ENCODE data around the gene PCSK6. TPM values are rescaled to one million over a fixed set of nuclear protein-coding genes. Genes with fewer than 3 reads are reported as not detected.

Gene PCSK6
- total RNA-seq, 1 donor from 2014 or later: 5.4 TPM

GRCh38 chr15:101394056-101394630, 95.4 kb downstream of the PCSK6 start:
- Mint-ChIP-seq H3K36me3 (ENCODE audit: low read depth) (no peaks in the 10 kb centered on the region), H3K4me3 (no peak overlapping the region), H3K4me1 (no peaks in the 10 kb centered on the region), H3K27me3 (ENCODE audit: low read depth) (no peaks in the 10 kb centered on the region), H3K27ac (ENCODE audit: unreplicated experiment) (no peak overlapping the region), H3K9me3 (no peaks in the 10 kb centered on the region)
- no peak for DNase-seq (ENCODE audit: low read depth, low spot score)
- TF ChIP-seq CTCF (conservative IDR thresholded peaks at IDR 0.05): no peak

- no peak overlapping the region for H3K4me3 Mint-ChIP-seq
- H3K27ac Mint-ChIP-seq (ENCODE audit: unreplicated experiment): no peak overlapping the region
- H3K27me3 Mint-ChIP-seq (ENCODE audit: low read depth): no peaks in the 10 kb centered on the region
- TF ChIP-seq CTCF (conservative IDR thresholded peaks at IDR 0.05): no peak
- DNase-seq (ENCODE audit: low read depth, low spot score): no peak
- no peaks in the 10 kb centered on the region for H3K4me1 Mint-ChIP-seq
- no peaks in the 10 kb centered on the region for H3K9me3 Mint-ChIP-seq
- H3K36me3 Mint-ChIP-seq (ENCODE audit: low read depth): no peaks in the 10 kb centered on the region
Observed at GRCh38 chr15:101393172-101393571, 96.3 kb downstream of the PCSK6 start.

- H3K36me3 Mint-ChIP-seq (ENCODE audit: low read depth): no peaks in the 10 kb centered on the region
- H3K27ac Mint-ChIP-seq (ENCODE audit: unreplicated experiment): no peak overlapping the region
- H3K9me3 Mint-ChIP-seq: no peaks in the 10 kb centered on the region
- no peaks in the 10 kb centered on the region for H3K4me1 Mint-ChIP-seq
- no peaks in the 10 kb centered on the region for H3K27me3 Mint-ChIP-seq (ENCODE audit: low read depth)
- DNase-seq (ENCODE audit: low read depth, low spot score): no peak
- no peak overlapping the region for H3K4me3 Mint-ChIP-seq
- TF ChIP-seq CTCF (conservative IDR thresholded peaks at IDR 0.05): no peak
Observed at GRCh38 chr15:101391981-101392640, 97.4 kb downstream of the PCSK6 start.

DNA sequence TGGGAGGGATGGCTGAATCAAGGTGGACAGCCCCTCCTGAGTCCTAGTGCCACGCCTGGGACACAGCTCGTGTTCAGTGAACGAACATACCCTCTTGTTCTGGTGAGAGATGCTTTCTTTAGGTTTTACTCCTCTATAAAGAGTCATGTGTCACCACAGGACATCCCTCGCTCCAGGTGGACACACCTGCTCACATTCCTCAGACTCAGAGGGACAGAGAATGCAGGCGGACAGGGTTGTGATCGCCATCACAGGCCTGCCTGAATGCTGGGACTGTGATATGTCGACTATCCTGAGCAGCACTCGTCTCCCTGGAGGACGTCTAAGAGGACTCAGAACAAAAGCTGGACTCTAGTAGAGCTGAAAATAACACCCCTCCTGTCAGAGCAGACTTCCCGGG, 98.1 kb downstream of the PCSK6 start:
- Mint-ChIP-seq H3K27me3 (ENCODE audit: low read depth) (no peaks in the 10 kb centered on the region), H3K9me3 (no peaks in the 10 kb centered on the region), H3K4me1 (no peaks in the 10 kb centered on the region), H3K36me3 (ENCODE audit: low read depth) (no peaks in the 10 kb centered on the region), H3K4me3 (no peak overlapping the region), H3K27ac (ENCODE audit: unreplicated experiment) (no peak overlapping the region)
- no peak for TF ChIP-seq CTCF (conservative IDR thresholded peaks at IDR 0.05)
- no peak for DNase-seq (ENCODE audit: low read depth, low spot score)

- H3K27me3 Mint-ChIP-seq (ENCODE audit: low read depth): no peaks in the 10 kb centered on the region
- no peak for DNase-seq (ENCODE audit: low read depth, low spot score)
- no peak for TF ChIP-seq CTCF (conservative IDR thresholded peaks at IDR 0.05)
- H3K9me3 Mint-ChIP-seq: no peaks in the 10 kb centered on the region
- H3K4me1 Mint-ChIP-seq: no peaks in the 10 kb centered on the region
- H3K36me3 Mint-ChIP-seq (ENCODE audit: low read depth): no peaks in the 10 kb centered on the region
- H3K27ac Mint-ChIP-seq (ENCODE audit: unreplicated experiment): no peak overlapping the region
- H3K4me3 Mint-ChIP-seq: no peak overlapping the region
Observed at GRCh38 chr15:101390462-101390861, 99.0 kb downstream of the PCSK6 start.
